Dedifferentiated amniotic fluid mesenchymal stem cell (primary cell): Measurements from ENCODE around the gene SYCP3.
A peak's percentile ranks its signal among the peaks of the same experiment; 100 is the strongest.
"Not testable (repeated sequence)": the region's sequence is repeated elsewhere in the genome, so short reads cannot be mapped to it uniquely, and the experiment has no call there.

Source experiments
- DNase-seq: peaks from one replicate; pipeline ENCODE4 v3.0.0-alpha.2; 2016; ENCODE audit errors: extremely low spot score

The SYCP3 gene

DNA sequence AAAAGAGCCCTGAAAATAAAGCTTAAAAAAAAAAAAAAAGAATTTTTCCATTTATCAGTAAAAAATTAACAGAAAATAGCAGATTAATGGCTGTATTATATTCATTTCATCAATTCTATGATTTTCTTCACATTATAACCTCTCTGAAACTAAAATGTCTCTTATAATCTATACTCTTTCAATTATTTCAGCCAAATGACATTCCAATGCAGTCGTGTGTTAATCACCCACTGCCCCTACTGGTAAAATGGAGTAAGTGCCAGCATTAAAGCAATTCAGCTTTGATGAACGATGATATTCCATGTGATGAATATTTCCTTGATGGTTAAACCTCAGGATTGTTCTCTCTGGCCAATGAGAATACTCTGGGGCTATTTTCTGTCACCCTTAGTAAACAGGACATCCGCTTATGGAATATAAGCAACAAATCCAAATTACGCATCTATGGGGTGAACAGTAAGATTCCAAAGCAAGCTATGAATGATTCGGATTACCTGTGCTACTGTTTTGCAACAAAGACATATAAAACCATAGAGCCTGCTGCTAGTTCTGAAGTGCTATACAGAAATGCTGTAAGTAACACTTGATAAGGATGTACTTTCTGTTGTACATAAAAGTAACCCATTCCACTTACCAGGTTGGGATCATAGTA, 20.3 kb upstream of the SYCP3 start:
- DNase-seq = peak; percentile 23

DNA sequence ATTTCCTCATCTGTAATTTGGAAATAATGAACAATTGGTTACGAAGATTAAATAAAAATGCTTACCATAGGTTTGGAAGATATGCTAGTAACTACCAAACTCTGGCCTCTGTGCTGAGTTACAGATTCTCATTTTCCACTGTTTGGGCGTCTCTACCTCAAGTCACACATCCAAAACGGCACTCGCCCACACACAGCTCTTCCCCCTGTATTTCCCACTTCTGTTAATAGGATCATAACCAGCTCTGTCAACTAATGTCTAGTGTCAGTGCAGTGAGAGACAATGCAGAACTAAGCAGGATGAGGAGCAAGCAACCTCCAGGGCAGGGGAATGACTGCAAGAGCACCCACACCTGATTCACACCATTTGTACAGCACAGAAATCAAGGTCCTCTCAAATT, 10.9 kb upstream of the SYCP3 start:
- no peak for DNase-seq

DNA sequence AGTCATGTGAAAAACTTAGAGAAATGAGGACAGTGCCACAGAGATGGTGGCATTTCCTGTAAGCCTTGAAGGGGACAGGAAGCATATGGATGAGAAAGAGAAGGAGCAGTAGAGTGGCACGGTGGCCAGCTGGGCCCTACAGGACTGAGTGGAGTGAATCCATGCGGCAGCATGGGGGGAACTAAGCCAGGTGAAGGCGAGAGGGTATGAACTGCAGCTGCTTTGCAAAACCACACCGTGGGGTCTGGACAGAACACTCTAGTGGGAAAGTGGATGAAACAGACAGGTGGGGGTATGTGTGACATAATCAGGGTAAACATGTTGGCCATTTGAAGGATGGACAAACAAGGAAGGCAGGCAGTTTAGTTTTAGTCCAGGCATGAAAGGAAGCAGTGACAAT, 10.4 kb upstream of the SYCP3 start:
- DNase-seq = no peak

DNA sequence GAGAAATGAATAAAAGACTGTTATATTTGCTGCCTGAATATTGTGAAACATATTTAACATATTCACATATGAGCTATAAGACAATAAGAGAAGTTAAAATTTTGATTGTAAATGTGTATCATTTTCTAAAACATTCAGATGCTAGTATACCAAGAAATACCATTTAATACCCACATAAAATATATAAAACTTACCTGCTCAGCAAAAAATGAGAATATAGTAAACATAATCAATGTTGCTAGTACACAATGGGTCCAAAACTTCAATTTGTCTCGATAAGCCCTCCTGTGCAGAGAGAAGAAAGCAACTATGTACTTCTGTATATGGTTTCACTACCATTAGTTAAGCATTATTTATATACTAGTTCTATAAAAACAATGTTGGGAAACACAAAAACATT, 9.6 kb upstream of the SYCP3 start:
- no peak for DNase-seq

DNA sequence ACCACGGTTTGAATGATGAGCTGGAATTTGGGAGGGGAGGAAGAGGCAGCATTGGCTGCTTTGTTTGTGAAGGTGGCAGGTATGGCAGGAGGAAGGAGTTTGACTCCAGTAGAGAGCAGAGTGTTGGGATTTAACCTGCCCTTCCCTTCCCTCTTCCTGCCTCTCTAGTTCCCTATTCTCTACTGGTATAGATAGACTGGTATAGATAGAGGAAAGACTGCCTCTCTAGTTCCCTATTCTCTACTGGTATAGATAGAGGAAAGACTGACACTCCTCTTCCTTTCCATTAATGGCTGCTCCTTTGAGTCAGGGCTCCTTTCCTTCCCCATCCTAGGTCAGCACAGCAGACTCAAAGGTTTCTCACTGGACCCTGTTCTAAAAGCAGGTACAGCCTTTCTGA, 8.4 kb upstream of the SYCP3 start:
- no peak for DNase-seq

DNA sequence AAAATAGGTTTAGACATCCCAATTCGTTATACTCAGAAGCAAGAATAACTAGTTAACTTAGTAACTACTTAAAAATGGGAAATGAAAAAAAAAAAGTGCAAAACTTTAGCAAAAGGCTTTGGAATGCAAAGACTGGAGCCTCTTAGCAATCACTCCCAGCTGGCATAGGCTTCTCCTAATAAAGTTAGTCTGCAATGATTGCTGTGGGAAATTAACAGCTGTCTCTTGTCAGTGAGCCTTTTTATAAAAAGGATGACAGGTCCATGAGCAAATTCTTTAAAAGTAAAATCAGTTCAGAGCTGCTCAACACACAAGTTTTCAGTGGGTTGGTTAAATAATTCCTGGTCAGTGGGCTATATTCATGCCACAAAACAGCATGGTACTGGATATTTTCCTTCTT, 7.4 kb upstream of the SYCP3 start:
- DNase-seq = peak; percentile 54

DNA sequence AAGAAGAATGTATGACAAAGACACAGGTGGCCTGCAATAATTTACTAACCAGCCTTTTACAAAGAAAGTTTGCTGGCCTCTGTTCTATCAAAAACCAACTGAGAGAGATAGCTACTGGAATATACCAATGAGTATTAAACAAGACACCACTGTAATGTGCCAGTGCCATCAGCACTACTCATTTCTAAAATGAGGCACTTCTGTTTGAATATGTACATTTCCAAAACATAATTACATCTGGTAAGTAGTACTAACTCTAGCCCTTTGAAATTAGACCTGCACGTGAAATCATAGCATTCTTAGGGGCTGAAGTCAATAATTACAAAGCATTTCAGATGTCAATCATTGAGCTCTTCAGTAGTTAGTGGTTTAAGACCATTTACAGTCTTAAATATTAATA, 6.9 kb upstream of the SYCP3 start:
- DNase-seq = no peak

DNA sequence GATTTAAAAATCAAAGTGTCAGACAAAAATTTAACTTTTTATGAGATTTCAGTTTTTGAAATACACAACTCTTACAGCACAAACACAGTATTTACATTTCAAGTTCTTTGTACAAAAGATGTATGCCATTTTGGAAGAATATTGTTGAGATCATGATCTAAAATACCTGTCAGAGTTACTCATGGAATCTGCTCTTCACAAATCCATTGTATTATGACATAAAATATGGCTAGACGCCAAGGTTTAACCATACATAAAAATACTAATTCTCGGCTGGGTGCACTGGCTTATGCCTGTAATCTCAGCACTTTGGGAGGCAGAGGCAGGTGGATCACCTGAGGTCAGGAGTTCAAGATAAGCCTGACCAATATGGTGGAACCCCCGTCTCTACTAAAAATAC, 6.2 kb upstream of the SYCP3 start:
- no peak for DNase-seq

DNA sequence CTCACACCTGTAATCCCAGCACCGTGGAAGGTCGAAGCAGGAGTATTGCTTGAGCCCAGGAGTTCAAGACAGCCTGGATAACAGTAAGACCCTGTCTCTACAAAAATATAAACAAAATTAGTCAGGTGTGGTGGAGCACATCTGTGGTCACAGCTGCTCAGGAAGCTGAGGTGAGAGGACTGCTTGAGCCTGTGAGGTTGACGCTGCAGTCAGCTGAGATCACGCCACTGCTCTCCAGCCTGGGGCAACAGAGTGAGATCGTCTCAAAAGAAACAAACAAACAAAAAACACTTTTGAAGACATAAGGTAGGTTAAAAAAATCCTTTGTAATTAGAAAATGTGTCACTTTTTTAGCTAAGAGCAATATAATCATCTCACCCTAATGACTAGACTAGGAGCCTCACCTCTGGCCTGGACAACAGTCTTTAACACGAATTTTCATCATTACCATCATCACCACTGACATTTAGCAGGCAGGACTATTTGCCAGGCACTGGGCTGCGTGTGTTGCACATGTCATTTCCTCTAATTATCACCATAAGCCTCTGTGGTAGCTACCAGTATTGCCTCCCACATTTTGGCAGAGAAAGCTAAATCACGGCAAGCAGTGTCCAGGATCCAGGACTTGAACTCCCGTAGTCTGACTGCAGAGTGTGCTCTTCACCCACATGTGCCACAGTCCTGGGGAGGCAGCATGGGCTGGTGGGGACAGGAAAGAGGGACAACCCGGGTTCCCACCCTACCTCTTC, 4.6 kb upstream of the SYCP3 start:
- no peak for DNase-seq

DNA sequence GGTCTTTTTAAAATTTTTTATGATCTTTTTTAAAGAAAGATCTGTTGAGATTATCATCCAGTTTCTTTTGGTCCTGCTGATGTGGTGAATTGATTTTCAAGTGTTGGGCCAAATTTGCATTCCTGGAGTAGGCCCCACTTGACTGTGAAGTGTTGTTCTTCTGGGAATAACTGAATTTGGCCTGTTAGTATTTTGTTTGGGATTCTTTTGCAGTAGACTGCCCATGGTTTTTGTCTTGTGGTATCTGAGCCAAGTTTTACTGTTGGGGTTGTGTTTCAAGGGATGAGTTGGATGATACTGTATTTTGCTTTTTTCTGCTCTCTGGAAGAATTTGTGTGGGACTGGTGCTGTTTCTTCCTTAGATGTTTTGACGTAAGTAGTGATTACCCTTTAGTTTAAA, 4.0 kb upstream of the SYCP3 start:
- DNase-seq = no peak

DNA sequence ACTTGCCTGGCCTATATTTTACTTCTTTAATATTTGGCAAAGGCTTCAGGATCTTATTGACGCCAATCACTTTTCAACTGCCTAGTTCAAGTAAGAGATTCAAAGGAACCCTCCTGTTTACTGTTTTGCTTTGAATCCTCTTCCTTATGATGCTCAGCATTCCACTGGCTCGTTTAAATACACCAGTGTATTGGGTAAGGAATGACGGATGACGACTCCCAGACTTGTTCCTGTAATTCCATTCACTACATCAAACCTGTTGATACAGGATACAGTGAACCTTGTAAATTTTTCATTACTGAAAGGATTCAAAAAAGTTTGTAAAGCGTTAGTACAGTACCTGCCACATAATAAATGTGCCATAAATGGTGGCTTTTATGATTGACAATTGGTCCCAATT, 1.7 kb upstream of the SYCP3 start:
- no peak for DNase-seq

DNA sequence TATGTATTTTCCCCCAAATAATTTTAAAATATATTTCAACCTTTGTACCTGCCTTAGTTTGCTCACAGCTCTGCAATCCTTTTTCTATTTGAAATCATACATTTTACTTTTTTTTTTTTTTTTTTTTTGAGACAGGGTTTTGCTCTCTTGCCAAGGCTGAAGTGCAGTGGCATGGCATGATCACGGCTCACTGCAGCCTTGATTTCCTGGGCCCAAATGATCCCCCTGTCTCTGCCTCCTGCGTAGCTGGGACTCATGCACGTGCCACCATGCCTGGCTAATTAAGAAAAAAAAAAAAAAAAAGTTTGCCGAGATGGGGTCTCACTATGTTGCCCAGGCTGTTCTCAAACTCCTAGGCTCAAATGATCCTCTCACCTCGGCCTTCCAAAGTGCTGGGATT, 1.3 kb upstream of the SYCP3 start:
- DNase-seq = no peak

DNA sequence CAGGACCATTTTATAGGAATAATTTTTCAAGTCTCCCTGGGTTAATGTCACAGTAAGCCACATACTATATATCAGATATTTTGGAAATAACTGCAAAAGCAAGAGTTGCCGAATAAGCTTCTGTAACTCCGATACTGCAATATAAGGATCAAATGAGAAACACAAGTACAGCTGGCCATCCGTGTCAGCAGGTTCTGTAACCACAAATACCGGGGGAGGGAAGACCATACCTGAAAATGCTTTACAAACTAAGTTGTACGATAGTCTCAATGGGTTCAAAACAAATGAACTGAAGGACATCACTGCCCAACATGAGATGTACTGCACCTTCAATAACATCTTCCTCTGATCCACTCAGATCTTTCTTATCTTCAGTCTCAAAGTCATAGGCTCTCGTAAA, 1.8 kb downstream of the SYCP3 start:
- DNase-seq = no peak

DNA sequence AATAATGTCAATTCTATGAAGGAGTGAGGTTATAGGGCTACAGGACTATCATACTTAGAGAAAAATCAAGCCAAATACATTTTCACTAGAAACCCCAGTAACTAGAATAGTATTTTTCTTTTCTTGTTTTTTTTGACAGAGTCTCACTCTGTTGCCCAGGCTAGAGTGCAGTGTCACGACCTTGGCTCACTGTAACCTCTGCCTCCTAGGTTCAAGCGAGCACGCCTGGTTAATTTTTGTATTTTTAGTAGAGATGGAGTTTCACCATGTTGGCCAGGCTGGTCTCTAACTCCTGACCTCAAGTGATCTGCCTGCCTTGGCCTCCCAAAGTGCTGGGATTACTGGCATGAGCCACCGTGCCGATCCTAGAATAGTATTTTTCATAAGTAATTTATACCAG, 4.8 kb downstream of the SYCP3 start:
- DNase-seq = not testable (repeated sequence)

DNA sequence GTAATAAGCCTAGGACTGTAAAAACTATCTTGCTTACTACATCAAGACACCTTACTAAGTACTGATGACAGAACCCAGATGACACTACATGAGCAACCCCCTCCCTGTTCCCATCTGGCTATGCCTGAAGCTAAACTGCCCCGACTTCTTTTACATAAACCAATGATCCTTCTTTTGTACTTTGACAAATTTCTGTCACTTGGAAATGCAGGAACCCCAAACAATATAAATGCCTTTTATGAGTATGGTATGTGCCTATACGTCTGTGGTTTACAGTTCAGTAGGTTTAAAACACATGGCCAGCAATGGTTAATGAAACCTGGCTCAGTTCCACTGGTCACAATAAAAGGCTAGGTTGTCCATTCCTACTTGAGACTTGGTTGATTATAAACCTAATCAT, 6.1 kb downstream of the SYCP3 start:
- DNase-seq = no peak

DNA sequence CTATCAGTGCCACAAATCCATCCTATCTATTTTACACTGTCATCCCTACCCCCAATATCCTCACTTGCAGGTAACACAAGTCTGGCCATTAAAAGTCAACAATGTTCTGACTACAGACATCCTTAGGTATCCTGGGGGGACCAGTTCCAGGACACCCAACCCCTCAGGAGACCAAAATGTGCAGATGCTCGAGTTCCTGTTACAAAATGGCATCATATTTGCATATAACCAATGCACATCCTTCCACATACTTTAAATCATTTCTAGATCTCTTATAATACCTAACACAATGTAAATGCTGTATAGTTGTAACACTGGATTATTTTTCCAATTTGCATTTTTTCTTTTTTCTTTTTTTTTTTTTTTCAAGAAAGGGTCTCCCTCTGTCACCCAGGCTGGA, 6.9 kb downstream of the SYCP3 start:
- DNase-seq = no peak

DNA sequence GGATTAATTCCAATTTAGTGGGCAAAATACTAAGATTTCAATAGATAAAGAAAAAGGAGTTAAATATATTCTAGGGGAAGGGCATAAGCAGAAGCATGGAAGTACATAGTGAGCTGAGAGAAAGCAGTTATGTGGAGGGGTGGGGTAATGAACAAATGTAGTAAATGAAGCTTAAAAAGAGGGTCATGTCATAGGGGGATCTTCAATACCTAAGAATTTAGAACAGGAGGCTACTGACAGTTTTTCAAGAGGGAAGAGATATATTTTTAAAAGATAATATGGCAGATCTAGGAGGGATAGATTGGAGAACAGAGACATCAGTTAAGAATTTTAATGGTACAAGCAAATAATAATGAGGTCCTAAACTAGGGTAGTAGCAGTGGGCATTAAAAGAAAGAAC, 9.4 kb downstream of the SYCP3 start:
- no peak for DNase-seq

DNA sequence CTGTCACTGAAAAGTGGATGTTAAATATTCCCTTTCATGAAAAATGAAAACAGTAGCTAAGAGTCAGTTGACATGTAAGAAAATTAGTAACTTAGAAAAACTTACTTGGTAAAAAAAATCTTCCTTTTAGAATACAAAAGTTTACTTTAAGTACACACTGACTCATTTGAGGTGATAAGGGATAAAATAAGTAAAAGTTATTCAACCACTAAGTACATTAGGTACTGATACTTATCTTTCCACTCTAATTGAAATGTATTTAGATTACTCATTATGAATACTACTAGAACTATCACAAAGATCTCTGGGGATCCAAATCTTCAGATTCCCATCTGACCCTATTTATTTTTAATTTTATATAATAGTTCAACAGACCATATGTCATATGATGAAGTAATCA, 12.2 kb downstream of the SYCP3 start:
- no peak for DNase-seq

DNA sequence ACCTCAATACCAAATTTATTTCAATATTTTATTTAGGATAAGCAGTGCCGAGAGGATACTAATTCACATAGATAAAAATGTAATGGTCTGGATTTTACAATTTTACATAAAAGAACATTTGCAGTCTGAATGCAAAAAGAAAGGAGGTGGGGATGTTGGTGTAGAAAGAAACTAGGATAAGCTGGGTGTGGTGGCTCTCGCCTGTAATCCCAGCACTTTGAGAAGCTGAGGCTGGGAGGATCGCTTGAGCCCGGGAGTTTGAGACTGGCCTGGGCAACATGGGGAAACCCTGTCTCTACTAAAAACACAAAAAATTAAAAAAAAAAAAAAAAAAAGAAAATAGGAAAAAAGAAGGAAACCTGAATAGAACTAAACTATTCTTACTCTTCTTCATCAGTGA, 16.9 kb downstream of the SYCP3 start:
- no peak for DNase-seq

DNA sequence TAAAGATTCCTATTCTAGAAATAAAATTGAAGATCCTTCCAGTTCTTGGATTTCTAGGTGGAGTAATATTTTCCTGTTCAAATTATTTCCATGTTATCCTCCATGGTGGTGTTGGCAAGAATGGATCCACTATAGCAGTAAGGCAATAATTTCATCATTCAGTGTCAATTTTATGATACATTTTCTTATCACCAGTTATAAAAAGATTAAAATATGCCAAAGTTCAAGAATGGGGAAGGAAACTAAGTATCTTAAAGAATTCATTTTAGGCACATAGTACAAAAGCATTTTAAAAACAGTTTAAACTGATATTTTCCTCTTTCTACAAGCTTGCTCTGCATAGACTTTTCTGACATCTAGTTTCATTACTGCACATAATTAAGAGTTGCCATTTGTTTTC, 19.1 kb downstream of the SYCP3 start:
- no peak for DNase-seq

DNA sequence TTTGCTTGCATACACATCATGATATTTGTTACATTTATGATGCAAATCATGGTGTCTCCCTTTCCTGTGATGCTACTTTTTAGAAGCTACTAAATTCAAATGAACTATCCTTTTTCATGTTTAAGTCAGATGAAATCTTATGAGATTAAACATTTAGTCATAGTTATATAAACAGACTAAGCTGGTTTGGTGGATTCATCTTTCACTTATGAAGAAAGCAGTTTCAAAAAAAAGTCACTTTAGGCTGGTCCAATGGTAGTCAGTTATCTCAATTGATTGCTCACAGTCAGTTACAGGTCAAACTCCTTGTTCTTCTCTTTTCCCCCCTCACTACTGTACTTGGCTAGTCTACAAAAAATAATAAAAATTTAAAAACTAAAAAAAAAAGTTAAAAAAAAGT, 19.7 kb downstream of the SYCP3 start:
- peak; percentile 16 for DNase-seq

DNA sequence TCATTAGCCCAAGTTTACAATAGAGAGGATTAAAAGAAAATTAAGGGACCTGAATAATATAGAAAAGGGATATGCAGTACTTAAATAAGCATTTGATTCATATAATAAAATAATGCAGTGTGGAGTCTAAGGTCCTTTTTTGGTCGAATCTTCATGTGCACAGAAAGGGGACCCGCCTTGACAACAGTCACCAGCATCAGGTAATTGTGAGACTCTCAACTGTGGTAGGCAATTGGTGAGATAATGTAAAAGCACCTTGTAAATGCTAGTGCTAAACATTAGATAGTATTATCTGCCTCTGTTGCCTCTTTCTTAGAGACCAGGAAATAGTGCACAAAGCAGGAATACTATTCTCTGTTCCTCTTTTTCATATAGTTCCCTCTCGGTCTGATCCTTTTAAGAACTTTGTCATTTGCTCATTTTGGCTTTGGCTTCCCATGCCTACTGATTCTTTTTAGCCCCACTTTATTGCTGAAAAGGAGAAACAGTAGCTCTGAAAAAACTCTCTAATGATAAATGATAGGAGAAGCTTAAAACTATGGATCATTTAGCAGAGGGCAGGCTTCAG, 24.3 kb downstream of the SYCP3 start:
- DNase-seq = no peak

DNA sequence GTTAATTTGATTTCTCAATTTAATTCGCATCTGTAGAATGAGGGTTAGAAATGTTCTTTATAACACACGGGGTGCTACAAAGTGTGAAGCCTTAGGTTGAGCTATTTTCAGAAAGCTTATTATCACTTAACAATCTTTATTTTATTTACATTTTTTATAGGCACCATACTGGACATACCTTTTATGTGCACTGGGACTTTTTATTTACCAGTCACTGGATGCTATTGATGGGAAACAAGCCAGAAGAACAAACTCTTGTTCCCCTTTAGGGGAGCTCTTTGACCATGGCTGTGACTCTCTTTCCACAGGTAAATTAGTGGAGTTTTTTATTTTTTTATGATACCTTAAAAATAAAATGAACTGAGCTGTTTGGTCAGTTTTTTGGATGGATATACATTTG, 25.3 kb downstream of the SYCP3 start:
- DNase-seq = no peak
